Glutamatergic neuron (in vitro differentiated cells): Measurements from ENCODE around the gene MIEN1. TPM values are rescaled to one million over a fixed set of nuclear protein-coding genes. Genes with fewer than 3 reads are reported as not detected.

ENCODE experiments used
- DNase-seq: peaks from one replicate; pipeline ENCODE4 v3.0.0; 2022
- H3K27ac Mint-ChIP-seq: one replicate; pipeline ENCODE4 v1.8.0; 2020; ENCODE audit warnings: mild to moderate bottlenecking, mixed read lengths, inconsistent platforms; ENCODE audit not compliant: unreplicated experiment
- H3K27me3 Mint-ChIP-seq: one replicate; pipeline ENCODE4 v1.8.0; 2020; ENCODE audit warnings: mild to moderate bottlenecking, moderate library complexity, mixed read lengths, inconsistent platforms; ENCODE audit not compliant: unreplicated experiment
- H3K36me3 Mint-ChIP-seq: one replicate; pipeline ENCODE4 v1.8.0; 2020; ENCODE audit warnings: mild to moderate bottlenecking, mixed read lengths, inconsistent platforms; ENCODE audit not compliant: unreplicated experiment
- H3K4me1 Mint-ChIP-seq: one replicate; pipeline ENCODE4 v1.8.0; 2020; ENCODE audit warnings: mild to moderate bottlenecking, low read depth, mixed read lengths, inconsistent platforms; ENCODE audit not compliant: unreplicated experiment
- H3K4me3 Mint-ChIP-seq: one replicate; pipeline ENCODE4 v1.8.0; 2020; ENCODE audit warnings: mild to moderate bottlenecking, mixed read lengths, inconsistent platforms; ENCODE audit not compliant: unreplicated experiment
- H3K9me3 Mint-ChIP-seq: one replicate; pipeline ENCODE4 v1.8.0; 2020; ENCODE audit warnings: mild to moderate bottlenecking, moderate library complexity, mixed read lengths, inconsistent platforms; ENCODE audit not compliant: unreplicated experiment
- CTCF ChIP-seq: fragments of 200-600 bp; sonication (generic); IDR thresholded peaks from one replicate; pipeline ENCODE4 v1.5.0; 2021; ENCODE audit not compliant: partially characterized antibody, unreplicated experiment
- total RNA-seq: library from RNA; stranded (reverse); fragmentation: NEBNext Ultra II Directional; extraction: Animal tissue kit (Norgen Biotek cat#: 25700); gene quantifications from one replicate; pipeline ENCODE4 v1.2.1, GENCODE V29; 2021; ENCODE audit not compliant: unreplicated experiment

MIEN1 gene
- total RNA-seq, 1 donor from 2014 or later, result 52.2 TPM

GRCh38 chr17:39736319-39737165 lies 6.2 kb upstream of the MIEN1 start:
- peaks cover 13% of the 10 kb centered on the region for H3K27me3 Mint-ChIP-seq
- no peak overlapping the region for H3K4me3 Mint-ChIP-seq
- no peaks in the 10 kb centered on the region for H3K36me3 Mint-ChIP-seq
- no peak for TF ChIP-seq CTCF
- no peaks in the 10 kb centered on the region for H3K9me3 Mint-ChIP-seq
- no peak for DNase-seq
- H3K27ac Mint-ChIP-seq, result no peak overlapping the region
- no peaks in the 10 kb centered on the region for H3K4me1 Mint-ChIP-seq

GRCh38 chr17:39735882-39736281 lies 5.5 kb upstream of the MIEN1 start:
- Mint-ChIP-seq H3K4me3 (no peak overlapping the region), H3K27me3 (peaks cover 11% of the 10 kb centered on the region), H3K9me3 (no peaks in the 10 kb centered on the region), H3K36me3 (no peaks in the 10 kb centered on the region), H3K27ac (no peak overlapping the region), H3K4me1 (no peaks in the 10 kb centered on the region)
- no peak for TF ChIP-seq CTCF
- DNase-seq, result no peak

DNA sequence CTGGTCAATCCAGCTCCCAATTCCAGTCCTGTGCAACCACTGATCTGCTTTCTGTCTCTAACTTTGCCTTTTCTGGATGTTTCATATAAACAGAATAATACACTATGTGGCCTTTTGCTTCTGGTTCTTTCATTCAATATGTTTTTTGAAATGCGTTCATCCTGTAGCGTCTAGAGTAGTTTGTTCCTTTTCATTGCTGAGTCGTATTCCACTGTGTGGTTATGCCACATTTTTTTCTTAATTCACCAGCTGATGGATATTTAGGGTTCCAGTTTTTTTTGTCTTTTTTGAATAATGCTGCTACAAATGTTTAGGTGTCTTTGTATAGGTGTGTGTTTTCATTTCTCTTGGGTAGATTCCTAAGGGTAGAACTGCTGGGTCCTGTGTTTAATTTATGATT lies 2.3 kb upstream of the MIEN1 start:
- Mint-ChIP-seq H3K4me3 (no peak overlapping the region), H3K36me3 (no peaks in the 10 kb centered on the region), H3K27me3 (peaks cover 2% of the 10 kb centered on the region), H3K4me1 (no peaks in the 10 kb centered on the region), H3K9me3 (no peaks in the 10 kb centered on the region), H3K27ac (no peak overlapping the region)
- DNase-seq, result no peak
- TF ChIP-seq CTCF, result no peak

DNA sequence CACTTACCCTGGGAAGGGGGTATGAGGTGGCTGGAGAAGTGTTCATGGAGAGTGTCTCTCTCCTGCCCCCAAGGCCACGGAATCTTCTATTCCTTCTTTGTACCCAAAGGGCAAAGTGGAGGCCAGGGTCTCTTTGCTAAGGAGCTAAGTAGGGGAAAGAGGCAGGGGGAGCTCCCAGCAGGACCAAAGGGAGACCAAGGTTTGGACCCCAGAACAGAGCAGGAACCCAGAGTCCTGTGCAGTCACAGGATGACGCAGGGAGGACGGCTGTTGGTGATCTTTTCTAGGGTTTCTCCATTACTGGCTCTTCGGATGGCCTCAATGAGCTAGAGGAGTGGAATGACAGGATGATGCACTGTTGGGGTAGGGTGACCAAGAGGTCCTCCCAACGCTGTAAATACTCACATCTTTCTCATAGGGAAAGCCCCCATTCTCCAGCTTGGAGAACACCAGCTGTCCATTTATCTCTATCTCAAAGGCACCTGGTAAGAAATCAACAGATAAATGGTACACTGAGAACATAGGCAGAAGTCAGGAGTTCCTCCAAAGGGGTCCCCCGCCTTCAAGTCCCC lies 966 bp downstream of the MIEN1 start:
- no peak overlapping the region for H3K27ac Mint-ChIP-seq
- peaks cover 2% of the 10 kb centered on the region for H3K9me3 Mint-ChIP-seq
- no peak for TF ChIP-seq CTCF
- H3K4me3 Mint-ChIP-seq, result peak overlapping the region; percentile 93
- DNase-seq, result no peak
- H3K27me3 Mint-ChIP-seq, result peaks cover 6% of the 10 kb centered on the region
- H3K4me1 Mint-ChIP-seq, result no peaks in the 10 kb centered on the region
- H3K36me3 Mint-ChIP-seq, result no peaks in the 10 kb centered on the region

- no peaks in the 10 kb centered on the region for H3K36me3 Mint-ChIP-seq
- H3K27ac Mint-ChIP-seq, result no peak overlapping the region
- TF ChIP-seq CTCF, result no peak
- H3K9me3 Mint-ChIP-seq, result peaks cover 2% of the 10 kb centered on the region
- H3K4me3 Mint-ChIP-seq, result no peak overlapping the region
- no peaks in the 10 kb centered on the region for H3K4me1 Mint-ChIP-seq
- H3K27me3 Mint-ChIP-seq, result peaks cover 6% of the 10 kb centered on the region
- no peak for DNase-seq
Observed at GRCh38 chr17:39727556-39727955, 2.8 kb downstream of the MIEN1 start.
